IMR-90 (cell line): ENCODE data around the gene MRTFB. TPM values are rescaled to one million over a fixed set of nuclear protein-coding genes. Genes with fewer than 3 reads are reported as not detected.

Source experiments
- ATAC-seq: fragments of 200-7000 bp; cut with Tn5 transposase; 2 replicates; pipeline ENCODE4 v1.9.1; 2020; ENCODE audit warnings: low read depth, mild to moderate bottlenecking, moderate library complexity
- BruUV-seq: library from RNA; stranded (reverse); fragments of 400-500 nt; replicated peaks from 2 replicates; lab custom pipeline; 2021; lab: Mats Ljungman, UMichigan
- CTCF ChIA-PET: fragments of 300-600 bp; formaldehyde crosslinking; extraction: SDS; loops from one replicate; lab custom pipeline; 2021; ENCODE audit warnings: antibody characterized with exemption; lab: Yijun Ruan, JAX
- POLR2A ChIA-PET: fragments of 300-600 bp; sonication (Branson Sonifier 250); formaldehyde crosslinking; loops from one replicate; lab custom pipeline; 2022; ENCODE audit warnings: antibody characterized with exemption; ENCODE audit not compliant: unreplicated experiment; lab: Charles Lee
- DNase-seq: peaks from one replicate; pipeline ENCODE4 v3.0.0; 2013
- H2AFZ ChIP-seq: replicated peaks from 2 replicates; pipeline ENCODE3; 2013; ENCODE audit warnings: low read length, mild to moderate bottlenecking; ENCODE audit not compliant: poor library complexity
- H2AK5ac ChIP-seq: 2 replicates; pipeline ENCODE4 v1.6.1; 2013; ENCODE audit warnings: low read depth, low read length, inconsistent platforms
- H2AK9ac ChIP-seq: replicated peaks from 2 replicates; pipeline ENCODE3; 2013; ENCODE audit warnings: mild to moderate bottlenecking, low read depth, low read length, moderate library complexity; ENCODE audit not compliant: poor library complexity
- H2BK120ac ChIP-seq: 2 replicates; pipeline ENCODE4 v1.6.1; 2013; ENCODE audit warnings: low read depth, low read length, inconsistent platforms
- H2BK15ac ChIP-seq: 3 replicates; pipeline ENCODE4 v1.6.1; 2013; ENCODE audit warnings: low read depth, low read length, inconsistent platforms
- H2BK20ac ChIP-seq: 2 replicates; pipeline ENCODE4 v1.6.1; 2013; ENCODE audit warnings: low read depth, mild to moderate bottlenecking, inconsistent platforms, low read length, moderate library complexity
- H2BK5ac ChIP-seq: 2 replicates; pipeline ENCODE4 v1.6.1; 2013; ENCODE audit warnings: mild to moderate bottlenecking, low read depth, low read length, inconsistent platforms; ENCODE audit not compliant: poor library complexity, severe bottlenecking
- H3K14ac ChIP-seq: replicated peaks from 2 replicates; pipeline ENCODE4 v1.6.1; 2013; ENCODE audit warnings: low read depth, low read length, inconsistent platforms
- H3K18ac ChIP-seq: 2 replicates; pipeline ENCODE4 v1.6.1; 2013; ENCODE audit warnings: low read depth, low read length, control low read depth
- H3K23ac ChIP-seq: 2 replicates; pipeline ENCODE4 v1.6.1; 2013; ENCODE audit warnings: low read depth, low read length, inconsistent platforms
- H3K27ac ChIP-seq: 2 replicates; pipeline ENCODE4 v1.5.1; 2013; ENCODE audit warnings: mild to moderate bottlenecking, control low read depth, low read length; ENCODE audit not compliant: insufficient read depth
- H3K27me3 ChIP-seq: 2 replicates; pipeline ENCODE4 v1.6.1; 2013; ENCODE audit warnings: low read length; ENCODE audit not compliant: control insufficient read depth, insufficient read depth
- H3K36me3 ChIP-seq: 2 replicates; pipeline ENCODE4 v1.6.1; 2013; ENCODE audit warnings: low read length, mixed read lengths; ENCODE audit not compliant: control insufficient read depth, insufficient read depth
- H3K4ac ChIP-seq: 2 replicates; pipeline ENCODE4 v1.6.1; 2013; ENCODE audit warnings: low read depth, low read length, inconsistent platforms
- H3K4me1 ChIP-seq: 2 replicates; pipeline ENCODE4 v1.6.1; 2013; ENCODE audit warnings: low read length, mixed read lengths; ENCODE audit not compliant: control insufficient read depth, insufficient read depth
- H3K4me2 ChIP-seq: 2 replicates; pipeline ENCODE4 v1.6.1; 2013; ENCODE audit warnings: low read depth, mild to moderate bottlenecking, control low read depth, low read length, moderate library complexity
- H3K4me3 ChIP-seq: 2 replicates; pipeline ENCODE4 v1.5.1; 2013; ENCODE audit warnings: low read depth, mild to moderate bottlenecking, control low read depth, low read length, moderate library complexity; ENCODE audit not compliant: insufficient read depth
- H3K56ac ChIP-seq: 2 replicates; pipeline ENCODE4 v1.6.1; 2013; ENCODE audit warnings: low read length, inconsistent platforms; ENCODE audit not compliant: insufficient read depth; ENCODE audit errors: extremely low read depth
- H3K79me1 ChIP-seq, 2 experiments: 2 replicates each; pipeline ENCODE4 v1.6.1; 2013; ENCODE audit warnings: low read length in 2 of 2, inconsistent platforms in 1 of 2, low read depth in 1 of 2
- H3K9ac ChIP-seq: 2 replicates; pipeline ENCODE4 v1.6.1; 2013; ENCODE audit warnings: low read depth, low read length, control low read depth
- H3K9me1 ChIP-seq: 2 replicates; pipeline ENCODE4 v1.6.1; 2013; ENCODE audit warnings: low read length, inconsistent platforms; ENCODE audit not compliant: insufficient read depth
- H3K9me3 ChIP-seq: 2 replicates; pipeline ENCODE4 v1.6.1; 2013; ENCODE audit warnings: low read length; ENCODE audit not compliant: control insufficient read depth, insufficient read depth
- H4K20me1 ChIP-seq: 2 replicates; pipeline ENCODE4 v1.6.1; 2013; ENCODE audit warnings: low read length, inconsistent platforms; ENCODE audit not compliant: insufficient read depth
- H4K5ac ChIP-seq: 2 replicates; pipeline ENCODE4 v1.6.1; 2013; ENCODE audit warnings: mild to moderate bottlenecking, low read depth, low read length, control low read depth
- H4K8ac ChIP-seq, 2 experiments: 2 replicates each; pipeline ENCODE4 v1.6.1; 2013; ENCODE audit warnings: low read depth in 2 of 2, low read length in 2 of 2, control low read depth in 1 of 2, inconsistent platforms in 1 of 2
- H4K91ac ChIP-seq: 2 replicates; pipeline ENCODE4 v1.6.1; 2013; ENCODE audit warnings: low read depth, low read length, inconsistent platforms; ENCODE audit not compliant: insufficient read depth
- BHLHE40 ChIP-seq: fragments of 150-350 bp; IDR thresholded peaks from 2 replicates; pipeline ENCODE4 v1.6.1; 2016; ENCODE audit warnings: mild to moderate bottlenecking, low read depth, low read length
- CEBPB ChIP-seq: IDR thresholded peaks from 2 replicates; pipeline ENCODE4 v1.6.1; 2012; ENCODE audit warnings: low read depth, low read length, improper control_type of control experiment
- CHD1 ChIP-seq: IDR thresholded peaks from 2 replicates; pipeline ENCODE4 v1.6.1; 2012; ENCODE audit warnings: low read depth, low read length, improper control_type of control experiment
- FOS ChIP-seq: fragments of 150-350 bp; IDR thresholded peaks from 2 replicates; pipeline ENCODE4 v1.6.1; 2016; ENCODE audit warnings: low read depth, low read length
- MAFK ChIP-seq: IDR thresholded peaks from 2 replicates; pipeline ENCODE4 v1.6.1; 2012; ENCODE audit warnings: low read depth, low read length, improper control_type of control experiment
- MAZ ChIP-seq: IDR thresholded peaks from 2 replicates; pipeline ENCODE4 v1.6.1; 2012; ENCODE audit warnings: low read depth, mild to moderate bottlenecking, low read length, improper control_type of control experiment, moderate library complexity, borderline replicate concordance
- MXI1 ChIP-seq: IDR thresholded peaks from 2 replicates; pipeline ENCODE4 v1.6.1; 2012; ENCODE audit warnings: low read depth, mild to moderate bottlenecking, low read length, moderate library complexity, borderline replicate concordance
- NFE2L2 ChIP-seq: fragments of 150-350 bp; IDR thresholded peaks from 2 replicates; pipeline ENCODE4 v1.6.1; 2016; ENCODE audit warnings: low read depth, mild to moderate bottlenecking, low read length
- POLR2A ChIP-seq: IDR thresholded peaks from 2 replicates; pipeline ENCODE4 v1.6.1; 2012; ENCODE audit warnings: mild to moderate bottlenecking, low read depth, low read length
- RAD21 ChIP-seq: IDR thresholded peaks from 2 replicates; pipeline ENCODE4 v1.6.1; 2012; ENCODE audit warnings: low read length, improper control_type of control experiment
- RCOR1 ChIP-seq: IDR thresholded peaks from 2 replicates; pipeline ENCODE4 v1.6.1; 2012; ENCODE audit warnings: mild to moderate bottlenecking, low read length, improper control_type of control experiment; ENCODE audit not compliant: insufficient replicate concordance
- RFX5 ChIP-seq: IDR thresholded peaks from 2 replicates; pipeline ENCODE4 v1.8.0; 2012; ENCODE audit warnings: low read depth, mild to moderate bottlenecking, low read length, moderate library complexity
- SMC3 ChIP-seq: fragments of 150-350 bp; IDR thresholded peaks from 2 replicates; pipeline ENCODE4 v1.6.1; 2016; ENCODE audit warnings: low read depth, mild to moderate bottlenecking, antibody characterized with exemption, low read length, moderate library complexity
- WGBS, 2 experiments: methylation state at CpG; one replicate each; pipeline versions ENCODE4 v1.1.5 to v1.1.7; 2013; ENCODE audit warnings: missing lambda C conversion rate in 2 of 2; ENCODE audit not compliant: insufficient read length in 1 of 2; ENCODE audit errors: extremely low coverage in 2 of 2; 5-methylcytosine and 5-hydroxymethylcytosine counted together
- dilution Hi-C: fragments of 300-500 bp; cut with HindIII; formaldehyde crosslinking; loops from one replicate; pipeline ENCODE4 v1.14.3; 2018; ENCODE audit warnings: low sequenced_read_pairs; ENCODE audit not compliant: unreplicated experiment
- in situ Hi-C: fragments of 300-500 bp; cut with MboI; formaldehyde crosslinking; loops from 3 replicates; pipeline ENCODE4 v1.14.3; 2019; ENCODE audit warnings: low sequenced_read_pairs, inconsistent platforms, mixed read lengths
- intact Hi-C: fragments of 100-400 bp; cut with micrococcal nuclease; formaldehyde crosslinking; loops from 2 replicates; pipeline ENCODE4 v1.10.0; 2022
- polyA plus RNA-seq, 3 experiments: library from polyadenylated mRNA; depleted of rRNA; stranded (reverse); fragments of >200 nt; gene quantifications; 2 replicates each; pipeline ENCODE4 v1.2.3, GENCODE V29; 2012; ENCODE audit warnings: low replicate concordance in 1 of 3
- total RNA-seq: library from RNA; depleted of rRNA; stranded (reverse); fragments of >200 nt; gene quantifications from 2 replicates; pipeline ENCODE4 v1.2.3, GENCODE V29; 2012
- TF ChIP-seq, protein P1 (sequence below): conservative IDR thresholded peaks from 2 replicates; pipeline ENCODE4 v1.5.1; 2012; ENCODE audit warnings: mild to moderate bottlenecking, low read depth, low read length, improper control_type of control experiment
- TF ChIP-seq, protein P2 (sequence below): fragments of 150-350 bp; IDR thresholded peaks from 2 replicates; pipeline ENCODE4 v1.6.1; 2017; ENCODE audit warnings: mild to moderate bottlenecking, antibody characterized with exemption, low read length, low read depth
- TF ChIP-seq, protein P3 (sequence below): fragments of 150-350 bp; IDR thresholded peaks from 2 replicates; pipeline ENCODE4 v1.6.1; 2016; ENCODE audit warnings: low read depth, mild to moderate bottlenecking, low read length, moderate library complexity, borderline replicate concordance

The MRTFB gene
- total and polyA plus RNA-seq, 2 of the 4 experiments (the other 2 are of a cell fraction) = 4.4 to 5.4 TPM

DNA sequence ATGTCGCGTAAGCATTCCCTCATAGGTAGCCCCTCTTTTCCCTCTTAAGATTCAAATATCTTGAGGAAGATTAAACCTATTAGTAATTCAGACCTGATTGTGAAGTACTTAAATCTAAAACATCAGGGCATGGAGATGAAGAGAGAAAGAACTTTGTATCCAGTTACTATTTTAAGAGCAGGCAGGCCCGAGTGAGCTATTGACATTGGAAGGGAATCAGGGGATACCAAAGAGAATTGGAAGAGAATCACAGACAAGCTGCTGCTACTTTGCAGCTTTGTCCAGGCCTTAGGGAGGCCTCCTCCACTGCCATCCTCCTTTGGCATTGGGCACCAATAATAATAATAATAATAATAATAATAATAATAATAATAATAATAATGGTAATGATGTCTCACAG, 170.5 kb downstream of the MRTFB start:
- WGBS, 2 experiments = 40% methylated on average over 1 of the region's 3 CpGs; no CpG with 5 or more reads in 1 of the 2 experiments
- Histone ChIP-seq H2BK5ac (no peak overlapping the region), H4K5ac (no peak overlapping the region), H3K9me1 (no peaks in the 10 kb centered on the region), H4K91ac (no peak overlapping the region), H2BK120ac (no peak overlapping the region), H2AK9ac (no peak overlapping the region), H3K4me2 (no peak overlapping the region), H3K4ac (no peak overlapping the region), H3K14ac (no peak overlapping the region), H3K27me3 (no peaks in the 10 kb centered on the region), H3K9ac (no peak overlapping the region), H4K8ac (no peak overlapping the region), H2AFZ (no peak overlapping the region), H2BK20ac (no peak overlapping the region), H3K23ac (no peak overlapping the region), H3K27ac (no peak overlapping the region), H2AK5ac (no peak overlapping the region), H3K18ac (no peak overlapping the region), H3K79me1 (no peaks in the 10 kb centered on the region), H3K56ac (no peak overlapping the region), H3K9me3 (no peaks in the 10 kb centered on the region), H3K36me3 (peaks cover 7% of the 10 kb centered on the region), H4K20me1 (no peaks in the 10 kb centered on the region), H3K4me1 (no peaks in the 10 kb centered on the region), H3K4me3 (no peak overlapping the region), H2BK15ac (no peak overlapping the region)
- DNase-seq (no peak), ATAC-seq (no peak)
- no TSS peak for BruUV-seq
- ChIA-PET POLR2A (no interaction called here), CTCF (no interaction called here)
- in situ Hi-C loops = loop anchor here (10.0 kb wide), 1 partner anchor 317 kb away; the partner anchor contains the start of gene ERCC4
- TF ChIP-seq MXI1 (no peak), MAFK (no peak), FOS (no peak), POLR2A (no peak), SMC3 (no peak), CHD1 (no peak), CEBPB (no peak), NFE2L2 (no peak), MAZ (no peak), RAD21 (no peak), BHLHE40 (no peak), RCOR1 (no peak), RFX5 (no peak)
- TF ChIP-seq, protein P1, sequence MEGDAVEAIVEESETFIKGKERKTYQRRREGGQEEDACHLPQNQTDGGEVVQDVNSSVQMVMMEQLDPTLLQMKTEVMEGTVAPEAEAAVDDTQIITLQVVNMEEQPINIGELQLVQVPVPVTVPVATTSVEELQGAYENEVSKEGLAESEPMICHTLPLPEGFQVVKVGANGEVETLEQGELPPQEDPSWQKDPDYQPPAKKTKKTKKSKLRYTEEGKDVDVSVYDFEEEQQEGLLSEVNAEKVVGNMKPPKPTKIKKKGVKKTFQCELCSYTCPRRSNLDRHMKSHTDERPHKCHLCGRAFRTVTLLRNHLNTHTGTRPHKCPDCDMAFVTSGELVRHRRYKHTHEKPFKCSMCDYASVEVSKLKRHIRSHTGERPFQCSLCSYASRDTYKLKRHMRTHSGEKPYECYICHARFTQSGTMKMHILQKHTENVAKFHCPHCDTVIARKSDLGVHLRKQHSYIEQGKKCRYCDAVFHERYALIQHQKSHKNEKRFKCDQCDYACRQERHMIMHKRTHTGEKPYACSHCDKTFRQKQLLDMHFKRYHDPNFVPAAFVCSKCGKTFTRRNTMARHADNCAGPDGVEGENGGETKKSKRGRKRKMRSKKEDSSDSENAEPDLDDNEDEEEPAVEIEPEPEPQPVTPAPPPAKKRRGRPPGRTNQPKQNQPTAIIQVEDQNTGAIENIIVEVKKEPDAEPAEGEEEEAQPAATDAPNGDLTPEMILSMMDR = no peak
- TF ChIP-seq, protein P2, sequence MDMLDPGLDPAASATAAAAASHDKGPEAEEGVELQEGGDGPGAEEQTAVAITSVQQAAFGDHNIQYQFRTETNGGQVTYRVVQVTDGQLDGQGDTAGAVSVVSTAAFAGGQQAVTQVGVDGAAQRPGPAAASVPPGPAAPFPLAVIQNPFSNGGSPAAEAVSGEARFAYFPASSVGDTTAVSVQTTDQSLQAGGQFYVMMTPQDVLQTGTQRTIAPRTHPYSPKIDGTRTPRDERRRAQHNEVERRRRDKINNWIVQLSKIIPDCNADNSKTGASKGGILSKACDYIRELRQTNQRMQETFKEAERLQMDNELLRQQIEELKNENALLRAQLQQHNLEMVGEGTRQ = no peak
- TF ChIP-seq, protein P3, sequence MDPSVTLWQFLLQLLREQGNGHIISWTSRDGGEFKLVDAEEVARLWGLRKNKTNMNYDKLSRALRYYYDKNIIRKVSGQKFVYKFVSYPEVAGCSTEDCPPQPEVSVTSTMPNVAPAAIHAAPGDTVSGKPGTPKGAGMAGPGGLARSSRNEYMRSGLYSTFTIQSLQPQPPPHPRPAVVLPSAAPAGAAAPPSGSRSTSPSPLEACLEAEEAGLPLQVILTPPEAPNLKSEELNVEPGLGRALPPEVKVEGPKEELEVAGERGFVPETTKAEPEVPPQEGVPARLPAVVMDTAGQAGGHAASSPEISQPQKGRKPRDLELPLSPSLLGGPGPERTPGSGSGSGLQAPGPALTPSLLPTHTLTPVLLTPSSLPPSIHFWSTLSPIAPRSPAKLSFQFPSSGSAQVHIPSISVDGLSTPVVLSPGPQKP = no peak
- intact Hi-C loops = loop anchor here (5.0 kb wide), 1 partner anchor 169 kb away; the partner anchor contains the start of gene MRTFB
- dilution Hi-C loops = no loop called here
